GM21360 (cell line): Measurements from ENCODE around the gene OR2V2.
"Not testable (repeated sequence)": the region's sequence is repeated elsewhere in the genome, so short reads cannot be mapped to it uniquely, and the experiment has no call there.

Source experiments
- ATAC-seq: cut with Tn5 transposase; IDR thresholded peaks from one replicate; pipeline ENCODE4 v1.9.1; 2021; ENCODE audit warnings: mild to moderate bottlenecking, moderate library complexity; ENCODE audit not compliant: unreplicated experiment

OR2V2 gene

GRCh38 chr5:181168595-181169118, 21.3 kb downstream of the OR2V2 start:
- no peak for ATAC-seq

- ATAC-seq: peak; percentile 39
Observed at GRCh38 chr5:181169459-181170236, 22.3 kb downstream of the OR2V2 start.

- no peak for ATAC-seq
Observed at GRCh38 chr5:181170237-181170825, 22.9 kb downstream of the OR2V2 start.

- ATAC-seq: no peak
Observed at GRCh38 chr5:181170996-181171395, 23.6 kb downstream of the OR2V2 start.

GRCh38 chr5:181171782-181172181, 24.4 kb downstream of the OR2V2 start:
- no peak for ATAC-seq

GRCh38 chr5:181173027-181173419, 25.6 kb downstream of the OR2V2 start:
- ATAC-seq: peak; percentile 16

- ATAC-seq: peak; percentile 46
Observed at GRCh38 chr5:181173420-181174342, 26.3 kb downstream of the OR2V2 start.

- no peak for ATAC-seq
Observed at GRCh38 chr5:181176254-181176952, 29.0 kb downstream of the OR2V2 start.

GRCh38 chr5:181177559-181177958, 30.2 kb downstream of the OR2V2 start:
- ATAC-seq: not testable (repeated sequence)

- no peak for ATAC-seq
Observed at GRCh38 chr5:181181650-181182565, 34.5 kb downstream of the OR2V2 start.

- ATAC-seq: no peak
Observed at GRCh38 chr5:181182651-181183050, 35.3 kb downstream of the OR2V2 start.

- no peak for ATAC-seq
Observed at GRCh38 chr5:181184845-181185216, 37.4 kb downstream of the OR2V2 start.

GRCh38 chr5:181185560-181185959, 38.2 kb downstream of the OR2V2 start:
- ATAC-seq: no peak

GRCh38 chr5:181186022-181186421, 38.6 kb downstream of the OR2V2 start:
- no peak for ATAC-seq

- ATAC-seq: no peak
Observed at GRCh38 chr5:181186986-181187499, 39.7 kb downstream of the OR2V2 start.

GRCh38 chr5:181187500-181188213, 40.3 kb downstream of the OR2V2 start:
- no peak for ATAC-seq

- no peak for ATAC-seq
Observed at GRCh38 chr5:181188700-181189362, 41.4 kb downstream of the OR2V2 start.

GRCh38 chr5:181189363-181189961, 42.1 kb downstream of the OR2V2 start:
- no peak for ATAC-seq
